ENCODE measurements around the gene PRPS1L1.

DNA sequence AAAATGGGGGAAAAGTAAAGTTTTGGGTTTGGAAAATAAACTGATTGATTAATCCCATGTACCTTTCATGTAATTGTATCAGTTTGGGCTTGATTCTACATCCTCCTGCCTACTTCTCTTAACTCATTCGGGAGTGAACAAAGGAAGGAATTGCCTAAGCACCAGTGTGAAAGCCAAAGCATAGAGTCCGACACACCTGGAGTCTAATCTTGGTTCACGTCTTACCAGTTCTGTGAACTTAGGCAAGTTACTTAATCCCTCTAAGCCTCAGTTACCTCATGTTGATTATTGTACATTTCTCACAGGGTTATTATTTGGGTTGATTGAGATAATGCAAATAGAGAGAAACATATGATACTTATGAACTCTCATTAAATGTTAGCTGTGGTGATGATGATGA, 41.1 kb upstream of the PRPS1L1 start:
- TF ChIP-seq POLR2A (IDR thresholded peaks at IDR 0.05) (no peak), CTCF (IDR thresholded peaks at IDR 0.05) (no peak)

Measured in vagina (tissue), 2 donors.